GM23248 (cell line): ENCODE measurements around the gene EXOC2.

Source experiments
- EZH2 ChIP-seq: fragments of 200-600 bp; sonication (generic); IDR thresholded peaks from 2 replicates; pipeline ENCODE4 v1.6.1; 2018; ENCODE audit warnings: antibody characterized with exemption, mild to moderate bottlenecking; ENCODE audit not compliant: insufficient read depth, poor library complexity, severe bottlenecking
- EZH2phosphoT487 ChIP-seq: fragments of 200-600 bp; sonication (generic); IDR thresholded peaks from 2 replicates; pipeline ENCODE4 v1.6.1; 2018; ENCODE audit warnings: antibody characterized with exemption, moderate library complexity, mild to moderate bottlenecking, low read depth; ENCODE audit not compliant: insufficient read depth

DNA sequence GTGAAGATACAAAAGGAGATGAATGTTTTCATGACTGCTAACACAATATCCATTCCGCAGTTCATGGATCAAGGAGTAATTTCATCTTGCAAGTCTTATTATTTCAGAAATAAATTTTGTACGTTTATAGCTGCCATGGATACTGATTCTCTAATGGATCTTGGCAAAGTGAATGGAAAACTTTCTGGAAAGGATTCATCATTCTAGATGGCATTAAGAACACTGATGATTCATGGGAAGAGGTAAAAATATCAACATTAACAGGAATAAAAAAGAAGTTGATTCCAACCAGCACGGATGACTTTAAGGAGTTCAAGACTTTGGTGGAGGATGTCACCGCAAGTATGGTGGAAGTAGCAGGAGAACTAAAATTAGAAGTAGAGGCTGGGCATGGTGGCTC lies 38.8 kb downstream of the EXOC2 start:
- TF ChIP-seq EZH2 (no peak), EZH2phosphoT487 (no peak)
